Loucy (cell line): Measurements from ENCODE around the gene NUTF2.

ENCODE experiments used
- H2AFZ ChIP-seq: fragments of 200-600 bp; sonication (generic); 2 replicates; pipeline ENCODE4 v1.6.0; 2016; ENCODE audit warnings: antibody characterized with exemption, mild to moderate bottlenecking, low read length, moderate library complexity
- H3F3A ChIP-seq: fragments of 200-600 bp; 2 replicates; pipeline ENCODE4 v1.6.0; 2016; ENCODE audit warnings: antibody characterized with exemption, low read depth, mild to moderate bottlenecking
- H3K27me3 ChIP-seq: fragments of 200-600 bp; sonication (generic); 2 replicates; pipeline ENCODE4 v1.6.1; 2014; ENCODE audit warnings: low read length, mild to moderate bottlenecking; ENCODE audit not compliant: insufficient read depth, poor library complexity, severe bottlenecking
- H3K36me3 ChIP-seq: fragments of 200-600 bp; sonication (generic); 2 replicates; pipeline ENCODE4 v1.6.1; 2016; ENCODE audit warnings: low read length; ENCODE audit not compliant: insufficient read depth
- H3K4me1 ChIP-seq: fragments of 200-600 bp; sonication (generic); 2 replicates; pipeline ENCODE4 v1.5.1; 2014; ENCODE audit warnings: low read length, mild to moderate bottlenecking; ENCODE audit not compliant: insufficient read depth, poor library complexity, severe bottlenecking
- H3K4me2 ChIP-seq: fragments of 200-600 bp; sonication (generic); 2 replicates; pipeline ENCODE4 v1.6.0; 2014; ENCODE audit warnings: antibody characterized with exemption, low read length, low read depth, mild to moderate bottlenecking; ENCODE audit not compliant: poor library complexity, severe bottlenecking
- H3K4me3 ChIP-seq: fragments of 200-600 bp; sonication (generic); 2 replicates; pipeline ENCODE4 v1.5.1; 2014; ENCODE audit warnings: low read length, mild to moderate bottlenecking, mixed read lengths; ENCODE audit not compliant: poor library complexity, severe bottlenecking
- H3K79me2 ChIP-seq: fragments of 200-600 bp; sonication (generic); 2 replicates; pipeline ENCODE4 v1.6.1; 2014; ENCODE audit warnings: low read length; ENCODE audit not compliant: insufficient read depth
- H3K9ac ChIP-seq: fragments of 200-600 bp; sonication (generic); 2 replicates; pipeline ENCODE4 v1.6.0; 2014; ENCODE audit warnings: mild to moderate bottlenecking, low read depth, low read length, moderate library complexity; ENCODE audit not compliant: poor library complexity, severe bottlenecking
- H3K9me2 ChIP-seq: fragments of 200-600 bp; sonication (generic); replicated peaks from 2 replicates; pipeline ENCODE4 v1.6.1; 2016; ENCODE audit warnings: low read depth, low read length, mixed read lengths
- H3K9me3 ChIP-seq: fragments of 200-600 bp; sonication (generic); 2 replicates; pipeline ENCODE4 v1.6.1; 2014; ENCODE audit warnings: mild to moderate bottlenecking, antibody characterized with exemption, low read length, low read depth; ENCODE audit not compliant: insufficient read depth
- H4K20me1 ChIP-seq: fragments of 200-600 bp; sonication (generic); 2 replicates; pipeline ENCODE4 v1.6.0; 2014; ENCODE audit warnings: antibody characterized with exemption, low read length, mild to moderate bottlenecking; ENCODE audit not compliant: insufficient read depth, poor library complexity, severe bottlenecking
- CTCF ChIP-seq: fragments of 200-600 bp; sonication (generic); conservative IDR thresholded peaks from 2 replicates; pipeline ENCODE4 v1.5.1; 2014; ENCODE audit warnings: mild to moderate bottlenecking, antibody characterized with exemption, low read length
- EZH2phosphoT487 ChIP-seq: fragments of 200-600 bp; IDR thresholded peaks from 2 replicates; pipeline ENCODE4 v1.6.1; 2018; ENCODE audit warnings: antibody characterized with exemption, mild to moderate bottlenecking, moderate library complexity, borderline replicate concordance

The NUTF2 gene

GRCh38 chr16:67828651-67829050 lies 18.1 kb upstream of the NUTF2 start:
- H3K9me2 ChIP-seq = no peaks in the 10 kb centered on the region
- no peak overlapping the region for H3K4me3 ChIP-seq
- H3F3A ChIP-seq = no peaks in the 10 kb centered on the region
- no peaks in the 10 kb centered on the region for H3K9me3 ChIP-seq
- no peak for TF ChIP-seq CTCF
- no peak for TF ChIP-seq EZH2phosphoT487
- H3K79me2 ChIP-seq = peaks cover 21% of the 10 kb centered on the region
- peaks cover 12% of the 10 kb centered on the region for H3K4me1 ChIP-seq
- H3K36me3 ChIP-seq = peaks cover 9% of the 10 kb centered on the region; the same call in 1 of the 2 replicates
- no peak overlapping the region for H3K4me2 ChIP-seq
- H2AFZ ChIP-seq = no peak overlapping the region
- no peak overlapping the region for H3K9ac ChIP-seq
- H4K20me1 ChIP-seq = no peaks in the 10 kb centered on the region
- no peaks in the 10 kb centered on the region for H3K27me3 ChIP-seq

DNA sequence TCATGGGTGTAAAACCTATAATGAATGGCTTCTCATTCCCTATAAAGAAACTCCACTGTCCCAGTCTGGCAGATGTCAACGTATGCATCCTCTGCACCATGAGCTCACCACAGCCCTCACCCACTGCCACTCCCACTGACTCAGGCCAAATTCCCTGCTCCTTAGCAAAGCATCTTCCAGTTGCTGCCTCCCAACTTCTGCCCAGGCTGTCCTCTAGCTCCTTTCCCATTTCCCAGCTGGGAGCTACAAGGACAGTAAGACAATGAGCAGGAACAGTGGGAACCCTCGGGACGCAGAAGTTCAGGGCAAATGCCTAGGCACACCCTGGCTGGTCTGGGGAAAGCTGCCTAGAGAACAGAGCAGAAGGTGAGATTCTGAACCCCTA lies 13.7 kb upstream of the NUTF2 start:
- H3K9ac ChIP-seq = peak overlapping the region; percentile 92
- peak overlapping the region; percentile 97; the same call in 1 of the 2 replicates for H2AFZ ChIP-seq
- H3K4me2 ChIP-seq = peak overlapping the region; percentile 100
- H3K4me1 ChIP-seq = peaks cover 17% of the 10 kb centered on the region
- no peaks in the 10 kb centered on the region for H3F3A ChIP-seq
- H3K9me3 ChIP-seq = no peaks in the 10 kb centered on the region
- H4K20me1 ChIP-seq = no peaks in the 10 kb centered on the region
- no peak for TF ChIP-seq CTCF
- no peak for TF ChIP-seq EZH2phosphoT487
- H3K4me3 ChIP-seq = peak overlapping the region; percentile 86
- H3K36me3 ChIP-seq = peaks cover 9% of the 10 kb centered on the region; the same call in 1 of the 2 replicates
- H3K79me2 ChIP-seq = peaks cover 21% of the 10 kb centered on the region
- no peaks in the 10 kb centered on the region for H3K9me2 ChIP-seq
- H3K27me3 ChIP-seq = no peaks in the 10 kb centered on the region

DNA sequence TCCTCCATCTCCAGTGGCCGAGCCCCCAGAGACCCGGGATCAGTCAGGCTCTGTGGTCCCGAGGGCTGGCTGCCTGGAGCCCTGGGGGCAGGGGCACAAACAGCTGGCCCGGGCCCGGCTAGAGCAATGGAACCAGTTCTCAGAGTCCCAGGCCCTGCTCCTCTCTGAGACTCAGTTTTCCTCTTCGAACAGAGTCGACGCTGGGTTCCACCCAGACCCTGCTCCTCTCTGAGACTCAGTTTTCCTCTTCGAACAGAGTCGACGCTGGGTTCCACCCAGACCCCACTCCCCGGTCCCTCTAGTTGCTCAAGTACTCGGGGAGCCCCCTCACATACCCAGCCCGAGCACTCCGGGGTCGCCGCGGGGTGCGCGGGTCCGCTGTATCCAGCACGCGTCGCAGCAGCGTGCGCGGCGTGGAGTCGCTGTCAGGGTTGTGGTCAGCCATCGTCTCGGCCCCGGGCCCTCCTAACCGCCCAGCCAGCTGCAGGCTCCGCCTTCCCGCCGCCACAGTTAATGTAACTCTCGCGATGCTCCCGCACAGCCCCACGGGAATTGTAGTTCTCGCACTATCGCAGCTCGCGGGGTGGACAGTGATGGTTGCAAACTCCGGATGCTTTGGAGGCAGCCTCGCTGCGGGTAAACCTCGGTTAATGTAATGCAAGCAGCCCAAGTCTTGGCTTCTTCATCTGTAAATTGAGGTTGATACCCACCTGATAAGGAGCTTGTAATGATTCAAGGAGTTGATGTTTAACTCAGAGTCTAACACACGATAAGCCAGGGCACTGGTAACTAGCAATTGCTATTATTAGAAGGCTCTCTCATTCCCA lies 13.1 kb upstream of the NUTF2 start:
- Histone ChIP-seq H3K79me2 (peaks cover 21% of the 10 kb centered on the region), H3K27me3 (no peaks in the 10 kb centered on the region), H3K4me2 (peak overlapping the region; percentile 100), H3K9ac (peak overlapping the region; percentile 92), H4K20me1 (no peaks in the 10 kb centered on the region), H2AFZ (peak overlapping the region; percentile 97), H3K9me2 (no peaks in the 10 kb centered on the region), H3K9me3 (no peaks in the 10 kb centered on the region), H3K4me1 (peaks cover 17% of the 10 kb centered on the region), H3K4me3 (peak overlapping the region; percentile 86), H3F3A (no peaks in the 10 kb centered on the region), H3K36me3 (peaks cover 9% of the 10 kb centered on the region; the same call in 1 of the 2 replicates)
- TF ChIP-seq EZH2phosphoT487 = no peak
- TF ChIP-seq CTCF = no peak
